OCI-M2 (cell line): ENCODE data around the gene SPG21.

Experiments
- DNase-seq: peaks from one replicate; lab custom pipeline; 2025; ENCODE audit not compliant: unreplicated experiment; lab: John Stamatoyannopoulos, UW

Gene SPG21

GRCh38 chr15:64993290-64993689 lies 3.6 kb upstream of the SPG21 start:
- no peak for DNase-seq

- DNase-seq: no peak
Observed at GRCh38 chr15:64991536-64992135, 1.9 kb upstream of the SPG21 start.

DNA sequence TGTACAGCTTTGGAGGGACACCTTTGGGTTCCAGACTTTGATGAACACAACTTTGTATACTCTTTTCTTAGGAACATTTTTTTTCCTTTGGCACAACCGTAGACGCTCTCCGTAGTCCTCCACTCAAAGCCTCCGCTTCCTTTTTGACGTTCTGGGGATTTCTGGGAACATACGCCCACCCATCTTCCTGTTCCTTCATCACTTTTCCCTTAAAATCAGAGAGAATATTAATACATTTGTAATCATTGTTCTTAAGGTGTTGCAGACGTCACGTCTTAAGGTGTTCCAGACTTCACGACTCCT lies 405 bp upstream of the SPG21 start:
- no peak for DNase-seq

DNA sequence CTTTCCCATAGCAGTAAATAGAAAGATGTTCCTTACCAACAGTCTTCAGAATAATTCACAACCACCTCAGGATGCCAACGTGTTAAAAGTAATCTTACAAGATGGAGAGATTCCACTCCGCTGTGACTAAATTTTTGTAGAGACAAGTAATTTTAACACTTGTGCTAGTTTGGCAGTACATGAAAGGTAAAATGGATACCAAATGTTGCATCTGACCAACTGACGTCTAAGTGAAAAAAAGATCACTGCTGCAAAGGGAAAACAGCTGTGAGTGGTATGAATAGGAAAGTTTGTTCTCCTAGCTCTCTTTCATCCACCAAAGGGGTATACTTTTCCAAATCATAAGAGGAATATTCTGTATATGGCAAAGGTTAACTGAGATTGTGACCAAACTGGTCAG lies 2.6 kb downstream of the SPG21 start:
- DNase-seq: no peak

DNA sequence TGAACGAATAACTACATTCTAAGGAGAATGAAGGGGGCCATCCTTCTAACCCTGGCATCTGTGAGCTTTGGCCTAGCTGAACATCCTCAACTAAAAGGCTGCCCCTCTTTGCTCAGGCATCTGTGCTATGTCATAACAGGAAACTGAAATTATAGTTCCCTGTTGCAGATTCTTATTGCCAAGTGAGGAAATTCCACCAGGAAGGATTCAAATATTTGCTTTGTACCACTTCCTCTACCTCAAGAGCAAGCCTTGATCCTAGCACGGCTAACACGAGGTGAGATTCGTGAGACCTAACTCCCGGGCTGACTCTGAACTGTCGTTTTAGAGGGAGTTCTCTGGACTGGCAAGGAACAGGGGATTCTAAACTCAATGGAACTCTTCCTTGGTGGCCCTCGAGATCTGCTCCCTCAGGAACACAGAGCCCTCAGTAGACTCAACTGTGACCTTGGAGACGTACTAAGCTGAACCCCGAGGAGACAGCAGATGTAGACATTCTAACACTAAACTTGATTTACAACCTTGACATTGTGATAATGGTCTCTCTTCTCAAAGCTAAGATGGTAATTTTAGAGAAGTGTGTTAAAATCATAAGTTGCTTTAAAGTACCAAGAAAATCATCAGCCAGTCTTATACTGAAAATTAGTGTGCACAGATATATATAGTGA lies 4.2 kb downstream of the SPG21 start:
- no peak for DNase-seq

- no peak for DNase-seq
Observed at GRCh38 chr15:64982472-64982871, 7.2 kb downstream of the SPG21 start.

- no peak for DNase-seq
Observed at GRCh38 chr15:64981812-64982431, 7.8 kb downstream of the SPG21 start.

DNA sequence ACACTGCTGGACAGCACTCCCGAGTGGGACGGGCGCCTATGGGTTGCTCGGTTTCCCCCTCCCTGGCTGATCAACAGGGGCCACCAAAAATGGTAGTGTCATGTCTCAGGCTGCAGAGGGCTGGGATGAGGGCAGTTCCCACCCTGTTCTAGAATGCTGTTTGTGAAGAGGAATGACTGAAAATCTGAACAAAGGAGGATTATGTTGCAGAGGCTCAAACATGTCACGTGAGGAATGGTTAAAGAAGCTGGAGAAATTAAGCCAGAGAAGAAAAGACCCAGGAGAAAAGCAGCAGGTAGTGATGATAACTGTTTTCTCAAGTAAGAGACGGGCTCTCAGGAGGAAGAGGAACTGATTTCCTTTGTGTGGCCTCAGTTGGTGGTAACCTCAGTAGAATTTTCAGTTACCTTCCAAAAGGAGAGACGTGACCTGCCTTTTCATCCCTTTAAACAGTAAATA lies 10.4 kb downstream of the SPG21 start:
- no peak for DNase-seq

DNA sequence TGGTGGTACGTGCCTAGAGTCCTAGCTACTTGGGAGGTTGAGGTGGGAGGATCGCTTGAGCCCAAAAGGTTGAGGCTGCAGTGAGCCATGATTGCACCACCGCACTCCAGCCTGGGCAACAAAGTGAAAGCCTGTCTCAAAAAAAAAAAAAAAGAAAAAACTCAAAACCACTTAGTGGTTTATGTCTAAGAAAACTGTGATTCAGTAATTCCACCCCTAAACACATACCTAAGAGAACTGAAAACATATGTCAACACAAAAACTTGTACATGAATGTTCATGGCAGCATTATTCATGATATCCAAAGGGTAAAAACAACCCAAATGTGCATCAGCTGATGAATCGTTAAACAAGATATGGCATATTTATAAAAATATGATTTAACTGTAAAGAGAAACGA lies 14.3 kb downstream of the SPG21 start:
- DNase-seq: no peak

DNA sequence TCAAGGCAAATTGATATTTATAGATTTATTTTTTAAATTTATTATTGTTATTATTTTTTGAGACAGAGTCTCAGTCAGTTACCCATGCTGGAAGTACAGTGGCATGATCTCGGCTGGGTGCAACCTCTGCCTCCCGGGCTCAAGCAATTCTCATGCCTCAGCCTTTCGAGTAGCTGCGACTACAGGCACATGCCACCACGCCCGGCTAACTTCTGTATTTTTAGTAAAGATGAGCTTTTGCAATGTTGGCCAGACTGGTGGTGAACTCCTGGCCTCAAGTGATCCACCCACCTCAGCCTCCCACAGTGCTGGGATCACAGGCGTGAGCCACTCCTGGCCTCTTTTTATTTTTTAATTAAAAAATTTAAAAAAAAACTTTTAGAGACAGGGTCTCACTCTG lies 19.0 kb downstream of the SPG21 start:
- DNase-seq: no peak

GRCh38 chr15:64969401-64969800 lies 20.3 kb downstream of the SPG21 start:
- DNase-seq: no peak

DNA sequence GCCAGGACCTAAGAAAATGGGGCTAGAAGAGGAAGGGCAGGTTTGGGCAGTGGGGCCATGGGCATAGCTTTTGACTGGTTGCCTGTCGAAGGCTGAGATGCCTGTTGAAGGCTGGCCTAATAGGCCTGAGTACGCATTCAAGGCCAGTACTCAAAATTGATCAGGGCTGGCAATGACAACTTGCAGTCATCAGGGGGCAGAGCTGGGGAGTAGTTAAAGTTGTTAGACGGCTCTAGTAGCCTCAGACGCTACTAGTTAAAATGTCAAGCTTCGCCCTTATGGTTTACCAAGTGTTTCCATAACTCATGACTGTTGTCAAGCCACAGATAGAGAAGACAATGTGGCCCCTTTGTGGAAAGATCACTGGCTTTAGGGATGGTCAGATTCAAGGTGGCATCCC lies 28.7 kb downstream of the SPG21 start:
- DNase-seq: no peak

DNA sequence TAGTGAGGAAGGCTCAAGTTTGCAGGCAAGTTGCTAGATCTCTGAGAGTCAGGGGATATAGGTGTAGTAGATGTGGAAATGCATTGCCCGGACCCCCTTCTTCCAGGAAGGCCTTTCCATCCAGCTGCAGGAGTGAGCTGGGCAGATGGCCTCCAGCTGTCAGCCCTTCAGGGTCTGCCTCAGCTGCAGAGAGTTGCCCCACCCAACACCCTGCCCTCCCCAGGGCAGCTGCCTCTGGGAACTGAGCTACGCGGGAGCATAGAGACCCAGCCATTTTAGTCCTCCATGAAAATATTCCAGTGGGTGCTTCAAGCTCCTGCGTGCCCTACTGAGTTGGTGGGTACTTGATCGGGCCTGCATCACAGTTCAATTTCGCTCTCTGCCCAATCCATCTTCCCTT lies 29.6 kb downstream of the SPG21 start:
- no peak for DNase-seq

DNA sequence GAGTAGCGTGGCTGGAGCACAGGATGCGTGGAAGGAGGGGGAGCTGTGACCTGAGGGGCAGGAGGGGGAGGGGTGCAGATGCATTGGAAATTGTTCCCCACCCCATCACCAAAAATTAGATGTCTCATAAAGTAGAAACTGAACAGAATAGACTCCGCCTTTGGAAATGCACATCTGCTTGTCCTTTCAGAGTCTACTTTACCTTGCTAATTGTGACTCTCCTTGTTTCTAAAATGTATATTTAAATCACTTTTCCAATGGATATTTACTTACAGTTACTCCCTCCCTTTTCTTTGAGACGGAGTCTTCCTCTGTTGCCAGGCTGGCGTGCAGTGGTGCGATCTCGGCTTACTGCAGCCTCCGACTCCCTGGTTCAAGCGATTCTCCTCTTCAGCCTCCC lies 30.6 kb downstream of the SPG21 start:
- no peak for DNase-seq

DNA sequence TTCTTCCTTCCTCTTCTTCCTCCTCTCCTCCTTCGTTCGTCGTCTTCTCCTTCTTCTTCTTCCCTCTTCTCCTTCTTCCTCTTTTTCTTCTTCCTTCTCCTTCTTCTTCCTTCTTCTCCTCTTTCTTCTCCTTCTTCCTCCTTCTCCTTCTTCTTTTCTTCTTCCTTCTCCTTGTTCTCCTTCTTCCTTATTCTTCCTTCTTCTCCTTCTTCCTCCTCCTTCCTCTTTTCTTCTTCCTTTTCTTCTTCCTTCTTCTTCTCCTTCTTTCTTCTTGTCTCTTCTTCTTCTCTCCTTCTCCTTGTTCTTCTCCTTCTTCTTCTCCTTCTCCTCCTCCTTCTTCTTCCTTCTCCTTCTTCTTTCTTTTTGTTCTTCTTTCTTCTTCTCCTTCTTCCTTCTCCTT lies 35.3 kb downstream of the SPG21 start:
- DNase-seq: no peak

- no peak for DNase-seq
Observed at GRCh38 chr15:64951777-64952418, 37.8 kb downstream of the SPG21 start.

GRCh38 chr15:64950888-64951287 lies 38.8 kb downstream of the SPG21 start:
- DNase-seq: no peak

- no peak for DNase-seq
Observed at GRCh38 chr15:64949383-64950186, 40.1 kb downstream of the SPG21 start.

DNA sequence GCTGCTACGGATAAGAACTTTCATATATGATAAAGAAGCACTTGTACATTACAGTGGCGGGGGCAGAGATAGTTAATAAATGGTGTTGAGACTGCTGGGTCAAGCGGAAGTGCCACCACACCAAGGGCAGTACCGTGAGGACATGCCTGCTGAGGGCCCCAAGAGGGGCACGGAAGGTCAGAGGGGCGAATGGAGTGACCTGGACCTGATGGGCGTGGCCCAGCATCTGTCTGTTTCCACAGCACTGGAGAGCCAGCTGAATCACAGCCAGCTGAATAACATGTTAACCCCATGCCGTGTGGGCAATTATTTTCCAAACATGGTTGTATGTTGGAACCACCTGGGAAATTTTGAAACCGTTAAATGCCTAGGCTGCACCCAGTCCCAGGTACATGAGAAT lies 40.8 kb downstream of the SPG21 start:
- no peak for DNase-seq

DNA sequence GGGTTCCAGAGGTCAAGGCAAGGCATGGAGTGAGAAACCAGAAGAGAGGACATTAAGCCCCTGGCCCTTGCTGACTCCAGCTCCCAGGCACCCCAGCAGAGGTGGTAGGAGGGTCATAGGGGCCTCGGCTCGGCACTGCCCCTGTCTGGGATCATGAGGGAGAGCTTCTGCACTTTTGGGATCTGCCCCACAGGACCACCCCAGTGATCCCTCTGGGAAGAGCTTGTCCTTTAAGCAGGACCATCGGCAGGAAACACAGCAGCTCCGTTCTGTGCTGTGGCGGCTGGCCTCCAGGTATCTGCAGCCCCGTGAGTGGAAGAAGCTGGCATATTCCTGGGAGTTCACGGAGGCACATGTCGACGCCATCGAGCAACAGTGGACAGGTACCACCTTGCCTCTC lies 42.5 kb downstream of the SPG21 start:
- no peak for DNase-seq

GRCh38 chr15:64944961-64945360 lies 44.8 kb downstream of the SPG21 start:
- no peak for DNase-seq
